Hepatocyte (in vitro differentiated cells): ENCODE results near the gene ETFDH. TPM values are rescaled to one million over a fixed set of nuclear protein-coding genes. Genes with fewer than 3 reads are reported as not detected.

Experiments
- DNase-seq: peaks from one replicate; pipeline ENCODE4 v3.0.0-alpha.2; 2016; ENCODE audit warnings: low spot score
- H2AFZ ChIP-seq: fragments of 200-600 bp; sonication (generic); 2 replicates; pipeline ENCODE4 v1.6.0; 2016; ENCODE audit warnings: antibody characterized with exemption, mild to moderate bottlenecking
- H3K27ac ChIP-seq: fragments of 200-600 bp; sonication (generic); 2 replicates; pipeline ENCODE4 v1.5.1; 2016; ENCODE audit warnings: mild to moderate bottlenecking
- H3K27me3 ChIP-seq: fragments of 200-600 bp; sonication (generic); 2 replicates; pipeline ENCODE4 v1.6.1; 2016
- H3K36me3 ChIP-seq: fragments of 200-600 bp; sonication (generic); replicated peaks from 2 replicates; pipeline ENCODE4 v1.5.1; 2016; ENCODE audit warnings: low read depth; ENCODE audit not compliant: insufficient read depth
- H3K4me1 ChIP-seq: fragments of 200-600 bp; sonication (generic); 2 replicates; pipeline ENCODE4 v1.5.1; 2016; ENCODE audit warnings: mild to moderate bottlenecking, moderate library complexity; ENCODE audit not compliant: insufficient read depth
- H3K4me2 ChIP-seq: fragments of 200-600 bp; sonication (generic); 2 replicates; pipeline ENCODE4 v1.6.0; 2016
- H3K4me3 ChIP-seq: fragments of 200-600 bp; sonication (generic); 2 replicates; pipeline ENCODE4 v1.5.1; 2016; ENCODE audit warnings: mild to moderate bottlenecking
- H3K79me2 ChIP-seq: fragments of 200-600 bp; sonication (generic); 2 replicates; pipeline ENCODE4 v1.6.0; 2017; ENCODE audit warnings: mild to moderate bottlenecking
- H3K9me2 ChIP-seq: fragments of 200-600 bp; sonication (generic); replicated peaks from 2 replicates; pipeline ENCODE4 v1.6.0; 2017; ENCODE audit warnings: mild to moderate bottlenecking; ENCODE audit not compliant: insufficient read depth
- H3K9me3 ChIP-seq: fragments of 200-600 bp; sonication (generic); 2 replicates; pipeline ENCODE4 v1.5.1; 2016; ENCODE audit warnings: low read depth, mild to moderate bottlenecking
- H4K20me1 ChIP-seq: fragments of 200-600 bp; sonication (generic); 2 replicates; pipeline ENCODE4 v1.6.0; 2016; ENCODE audit warnings: mild to moderate bottlenecking; ENCODE audit not compliant: insufficient read depth, poor library complexity, severe bottlenecking
- CTCF ChIP-seq: fragments of 200-600 bp; sonication (generic); IDR thresholded peaks from 2 replicates; pipeline ENCODE4 v1.5.1; 2016; ENCODE audit warnings: antibody characterized with exemption, mild to moderate bottlenecking; ENCODE audit not compliant: poor library complexity
- EZH2 ChIP-seq: fragments of 200-600 bp; sonication (generic); IDR thresholded peaks from 2 replicates; pipeline ENCODE4 v1.6.1; 2016; ENCODE audit warnings: antibody characterized with exemption, mild to moderate bottlenecking, borderline replicate concordance
- EZH2phosphoT487 ChIP-seq: fragments of 200-600 bp; sonication (generic); IDR thresholded peaks from one replicate; pipeline ENCODE4 v1.6.1; 2018; ENCODE audit warnings: antibody characterized with exemption, mild to moderate bottlenecking, low read depth, moderate library complexity; ENCODE audit not compliant: unreplicated experiment, severe bottlenecking
- WGBS: methylation state at CpG from one replicate; pipeline ENCODE4 v1.1.6; 2016; ENCODE audit warnings: low lambda C conversion rate; ENCODE audit errors: missing lambda C conversion rate; 5-methylcytosine and 5-hydroxymethylcytosine counted together
- polyA plus RNA-seq: library from polyadenylated mRNA; unstranded; fragments of >200 nt; fragmentation: Nextera tagmentation; extraction: Ambion mirVana; gene quantifications from 2 replicates; pipeline ENCODE4 v1.2.1, GENCODE V29; 2016
- small RNA-seq: library from RNA; depleted of rRNA; stranded (forward); fragments of <200 nt; gene quantifications from one replicate; pipeline ENCODE3, GENCODE V24; 2014
- total RNA-seq: library from RNA; depleted of rRNA; stranded (reverse); fragments of >200 nt; gene quantifications from 2 replicates; pipeline ENCODE4 v1.2.3, GENCODE V29; 2014

Gene ETFDH
- total and polyA plus RNA-seq, 2 experiments from 2014 or later: 31.4 to 38.4 TPM

GRCh38 chr4:158758703-158759102 lies 86.6 kb downstream of the ETFDH start:
- Histone ChIP-seq H2AFZ (no peak overlapping the region), H4K20me1 (no peaks in the 10 kb centered on the region), H3K9me2 (no peaks in the 10 kb centered on the region), H3K4me2 (no peak overlapping the region), H3K27me3 (no peaks in the 10 kb centered on the region), H3K79me2 (no peaks in the 10 kb centered on the region), H3K4me3 (no peak overlapping the region), H3K4me1 (no peaks in the 10 kb centered on the region), H3K27ac (no peak overlapping the region), H3K9me3 (no peaks in the 10 kb centered on the region), H3K36me3 (no peaks in the 10 kb centered on the region)
- 87% methylated on average over 4 of the region's 4 CpGs for WGBS
- DNase-seq: no peak
- no peak for TF ChIP-seq CTCF
- TF ChIP-seq EZH2: no peak
- no peak for TF ChIP-seq EZH2phosphoT487

Small RNA genes lying within 50 kb of the gene (small RNA-seq; reads per million reads assigned to genes)
- not detected for gene RF00012

Other genes starting within 250 kb of the ETFDH start
- not detected in 2 replicates for gene RXFP1, start 150.4 kb upstream of the ETFDH start, total RNA-seq
- not detected in 2 replicates for gene RXFP1, start 150.4 kb upstream of the ETFDH start, polyA plus RNA-seq
- 15.8 and 18.3 TPM in 2 replicates for gene C4orf46, start 409 bp upstream of the ETFDH start, total RNA-seq
- gene C4orf46, start 409 bp upstream of the ETFDH start, polyA plus RNA-seq: 7.3 and 9.5 TPM in 2 replicates
- 41.2 and 48.2 TPM in 2 replicates for gene PPID, start 51.1 kb downstream of the ETFDH start, total RNA-seq
- gene PPID, start 51.1 kb downstream of the ETFDH start, polyA plus RNA-seq: 43.1 and 49.3 TPM in 2 replicates
- gene FNIP2, start 96.7 kb downstream of the ETFDH start, total RNA-seq: 53.2 and 61.0 TPM in 2 replicates
- 20.8 and 23.4 TPM in 2 replicates for gene FNIP2, start 96.7 kb downstream of the ETFDH start, polyA plus RNA-seq